GM19467 (cell line): Measurements from ENCODE around the gene UBASH3A.
A peak's percentile ranks its signal among the peaks of the same experiment; 100 is the strongest.

Source experiments
- ATAC-seq: cut with Tn5 transposase; IDR thresholded peaks from one replicate; pipeline ENCODE4 v1.9.1; 2021; ENCODE audit warnings: mild to moderate bottlenecking, moderate library complexity; ENCODE audit not compliant: unreplicated experiment

UBASH3A gene

GRCh38 chr21:42444745-42445059 is 41.0 kb downstream of the UBASH3A start:
- ATAC-seq = no peak

- no peak for ATAC-seq
These were observed 41.6 kb downstream of the UBASH3A start for GRCh38 chr21:42445311-42445710.

- ATAC-seq = no peak
These were observed 42.8 kb downstream of the UBASH3A start for GRCh38 chr21:42446531-42446930.

GRCh38 chr21:42447182-42447581 is 43.5 kb downstream of the UBASH3A start:
- ATAC-seq = no peak

GRCh38 chr21:42447732-42448131 is 44.0 kb downstream of the UBASH3A start:
- ATAC-seq = no peak

- ATAC-seq = no peak
These were observed 45.0 kb downstream of the UBASH3A start for GRCh38 chr21:42448686-42449085.

GRCh38 chr21:42451941-42452340 is 48.2 kb downstream of the UBASH3A start:
- no peak for ATAC-seq

- no peak for ATAC-seq
These were observed 48.9 kb downstream of the UBASH3A start for GRCh38 chr21:42452401-42453223.

- no peak for ATAC-seq
These were observed 49.7 kb downstream of the UBASH3A start for GRCh38 chr21:42453224-42453985.

- no peak for ATAC-seq
These were observed 50.4 kb downstream of the UBASH3A start for GRCh38 chr21:42453986-42454570.

GRCh38 chr21:42454786-42455185 is 51.1 kb downstream of the UBASH3A start:
- ATAC-seq = no peak

GRCh38 chr21:42455196-42455595 is 51.5 kb downstream of the UBASH3A start:
- no peak for ATAC-seq

- ATAC-seq = no peak
These were observed 52.2 kb downstream of the UBASH3A start for GRCh38 chr21:42455754-42456440.

GRCh38 chr21:42456457-42456856 is 52.8 kb downstream of the UBASH3A start:
- ATAC-seq = no peak

- ATAC-seq = no peak
These were observed 55.4 kb downstream of the UBASH3A start for GRCh38 chr21:42459082-42459460.

- no peak for ATAC-seq
These were observed 56.0 kb downstream of the UBASH3A start for GRCh38 chr21:42459546-42460215.

- peak; percentile 52 for ATAC-seq
These were observed 56.9 kb downstream of the UBASH3A start for GRCh38 chr21:42460391-42461184.

GRCh38 chr21:42461185-42461520 is 57.5 kb downstream of the UBASH3A start:
- no peak for ATAC-seq

GRCh38 chr21:42461881-42462877 is 58.5 kb downstream of the UBASH3A start:
- ATAC-seq = no peak
